Measurements from ENCODE around the gene OR6K6. TPM values are rescaled to one million over a fixed set of nuclear protein-coding genes. Genes with fewer than 3 reads are reported as not detected.

OR6K6 gene
- total RNA-seq, 1 donor from 2014 or later: not detected

- DNase-seq (ENCODE audit: low read depth, low spot score): no peak
Measured at GRCh38 chr1:158801396-158801795, 46.9 kb downstream of the OR6K6 start.

GRCh38 chr1:158803678-158804077 lies 49.2 kb downstream of the OR6K6 start:
- no peak for DNase-seq (ENCODE audit: low read depth, low spot score)

Other genes with a start within 250 kb of the OR6K6 start
- gene OR6Y1, start 200.3 kb upstream of the OR6K6 start, total RNA-seq: not detected in 2 replicates
- not detected in 2 replicates for gene OR6P1, start 184.1 kb upstream of the OR6K6 start, total RNA-seq
- not detected in 2 replicates for gene OR10X1, start 174.8 kb upstream of the OR6K6 start, total RNA-seq
- not detected in 2 replicates for gene OR10Z1, start 149.5 kb upstream of the OR6K6 start, total RNA-seq
- 0.13 and 0.14 TPM in 2 replicates for gene SPTA1, start 68.0 kb upstream of the OR6K6 start, total RNA-seq
- gene OR6K2, start 54.1 kb upstream of the OR6K6 start, total RNA-seq: not detected in 2 replicates
- not detected in 2 replicates for gene OR6K3, start 34.0 kb upstream of the OR6K6 start, total RNA-seq
- not detected in 2 replicates for gene OR6N1, start 17.5 kb downstream of the OR6K6 start, total RNA-seq
- gene OR6N2, start 26.5 kb downstream of the OR6K6 start, total RNA-seq: not detected in 2 replicates
- not detected in 2 replicates for gene MNDA, start 76.6 kb downstream of the OR6K6 start, total RNA-seq
- not detected in 2 replicates for gene PYHIN1, start 176.8 kb downstream of the OR6K6 start, total RNA-seq

Measured in pulmonary artery endothelial cell (primary cell).